Stimulated activated CD8-positive, alpha-beta memory T cell treated with anti-CD3 and anti-CD28 coated beads, Interleukin-12 subunit alpha, Interleukin-12 subunit beta, amount 100 ng/mL, for 24 hours (primary cell): Measurements from ENCODE around the gene CALCA.
"Not testable (repeated sequence)": the region's sequence is repeated elsewhere in the genome, so short reads cannot be mapped to it uniquely, and the experiment has no call there.

Experiments used
- DNase-seq: peaks from one replicate; pipeline ENCODE4 v3.0.0-alpha.2; 2020; ENCODE audit errors: extremely low read depth

The CALCA gene, protein sequence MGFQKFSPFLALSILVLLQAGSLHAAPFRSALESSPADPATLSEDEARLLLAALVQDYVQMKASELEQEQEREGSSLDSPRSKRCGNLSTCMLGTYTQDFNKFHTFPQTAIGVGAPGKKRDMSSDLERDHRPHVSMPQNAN

GRCh38 chr11:14971865-14972580 is at the start of gene CALCA:
TSS of gene CALCA (minus strand) at chr11:14972351. CDS start at chr11:14971192, 1,159 bp downstream.
- DNase-seq, result no peak

DNA sequence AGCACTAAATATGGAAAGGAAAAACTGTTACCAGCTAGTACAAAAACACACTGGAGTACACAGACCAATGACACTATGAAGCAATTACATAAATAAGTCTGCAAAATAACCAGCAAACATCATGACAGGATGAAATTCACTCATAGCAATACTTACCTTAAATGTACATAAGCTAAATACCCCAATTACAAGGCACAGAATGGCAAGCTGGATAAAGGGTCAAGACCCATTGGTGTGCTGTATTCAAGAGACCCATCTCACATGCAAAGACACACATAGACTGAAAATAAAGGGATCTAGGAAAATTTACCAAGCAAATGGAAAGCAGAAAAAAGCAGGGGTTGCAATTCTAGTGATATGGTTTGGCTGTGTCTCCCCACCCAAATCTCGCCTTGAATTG is 44.0 kb upstream of the CALCA start:
- DNase-seq, result no peak

DNA sequence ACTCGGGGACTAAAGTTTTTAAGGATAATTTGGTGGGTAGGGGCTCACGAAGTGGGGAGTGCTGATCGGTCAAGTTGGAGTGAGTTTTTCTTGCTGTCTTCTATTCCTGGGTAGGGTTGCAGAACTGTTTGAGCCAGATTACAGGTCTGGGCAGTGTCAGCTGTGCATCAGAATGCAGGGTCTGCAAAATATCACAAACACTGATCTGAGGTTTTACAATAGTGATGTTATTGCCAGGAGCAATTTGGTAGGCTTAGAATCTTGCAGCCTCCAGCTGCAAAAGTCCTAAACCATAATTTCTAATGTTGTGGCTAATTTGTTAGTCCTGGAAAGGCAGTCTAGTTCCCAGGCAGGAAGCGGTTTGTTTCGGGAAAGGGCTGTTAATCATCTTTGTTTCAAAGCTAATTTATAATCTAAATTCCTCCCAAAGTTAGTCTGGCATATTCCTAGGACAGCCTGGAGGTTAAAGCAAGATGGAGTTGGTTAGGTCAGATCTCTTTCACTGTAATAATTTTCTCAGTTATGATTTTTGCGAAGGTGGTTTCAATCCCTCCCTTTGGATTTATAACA is 39.7 kb upstream of the CALCA start:
- no peak for DNase-seq

GRCh38 chr11:15010865-15011264 is 38.7 kb upstream of the CALCA start:
- DNase-seq, result no peak

GRCh38 chr11:15006139-15006759 is 34.1 kb upstream of the CALCA start:
- no peak for DNase-seq

GRCh38 chr11:14988133-14988532 is 16.0 kb upstream of the CALCA start:
- DNase-seq, result not testable (repeated sequence)

DNA sequence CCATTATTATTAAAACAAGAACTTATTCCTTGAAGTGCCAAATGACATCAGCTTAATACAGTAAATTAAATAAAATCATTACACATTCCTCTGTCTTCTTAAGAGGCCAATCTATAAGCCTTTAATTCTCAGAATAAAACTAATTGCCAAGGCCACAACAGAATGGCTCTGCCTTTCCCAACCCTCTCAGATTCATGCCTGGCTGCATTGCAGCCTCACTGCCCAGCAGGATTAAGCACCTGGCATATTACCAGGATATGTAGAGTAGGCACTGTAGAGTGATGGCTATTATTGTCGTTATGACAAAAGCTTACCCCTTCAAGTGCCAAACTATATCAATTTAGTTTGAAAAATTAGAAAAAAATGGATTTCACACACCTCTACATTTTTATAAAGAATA is 9.4 kb upstream of the CALCA start:
- DNase-seq, result no peak

GRCh38 chr11:14980854-14981253 is 8.7 kb upstream of the CALCA start:
- no peak for DNase-seq

- DNase-seq, result no peak
Observed at GRCh38 chr11:14977101-14977880, 5.1 kb upstream of the CALCA start.

GRCh38 chr11:14975252-14975587 is 3.1 kb upstream of the CALCA start:
- no peak for DNase-seq

DNA sequence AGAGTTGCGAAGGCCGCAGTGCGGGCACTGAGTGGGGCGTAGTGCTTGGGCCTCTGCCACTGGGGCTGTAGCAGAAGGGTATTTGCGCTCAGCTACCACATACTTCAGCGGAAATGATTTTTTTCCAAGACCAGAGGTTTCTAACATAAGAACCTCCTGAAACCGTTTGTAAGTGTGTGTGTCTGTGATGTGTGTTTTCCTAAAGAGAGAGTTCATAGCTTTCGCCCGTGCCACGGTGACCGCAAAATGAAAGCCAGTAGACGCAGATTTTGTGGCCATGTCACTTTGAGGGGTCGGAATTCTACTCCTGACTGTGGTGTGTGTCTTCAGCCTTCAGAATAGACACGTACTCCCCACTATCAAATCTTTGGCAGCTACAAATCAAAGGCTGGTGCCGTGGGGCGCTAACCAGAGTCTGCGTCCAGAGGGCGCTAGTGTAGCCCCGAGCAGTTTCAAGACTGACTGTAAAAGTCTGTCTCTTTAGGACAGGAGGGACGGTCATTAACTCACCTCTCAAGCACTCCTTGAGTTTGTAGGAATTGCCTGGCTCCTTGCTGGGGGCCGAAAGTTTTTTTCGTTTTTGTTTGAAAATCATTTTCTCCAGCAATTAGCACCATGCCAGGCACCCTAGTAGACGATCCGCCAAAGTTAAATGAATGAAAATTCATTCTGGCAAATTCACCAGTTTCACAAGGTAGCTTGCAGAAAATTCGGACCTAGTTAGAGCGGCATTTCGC is 2.5 kb upstream of the CALCA start:
- peak; percentile 17 for DNase-seq

DNA sequence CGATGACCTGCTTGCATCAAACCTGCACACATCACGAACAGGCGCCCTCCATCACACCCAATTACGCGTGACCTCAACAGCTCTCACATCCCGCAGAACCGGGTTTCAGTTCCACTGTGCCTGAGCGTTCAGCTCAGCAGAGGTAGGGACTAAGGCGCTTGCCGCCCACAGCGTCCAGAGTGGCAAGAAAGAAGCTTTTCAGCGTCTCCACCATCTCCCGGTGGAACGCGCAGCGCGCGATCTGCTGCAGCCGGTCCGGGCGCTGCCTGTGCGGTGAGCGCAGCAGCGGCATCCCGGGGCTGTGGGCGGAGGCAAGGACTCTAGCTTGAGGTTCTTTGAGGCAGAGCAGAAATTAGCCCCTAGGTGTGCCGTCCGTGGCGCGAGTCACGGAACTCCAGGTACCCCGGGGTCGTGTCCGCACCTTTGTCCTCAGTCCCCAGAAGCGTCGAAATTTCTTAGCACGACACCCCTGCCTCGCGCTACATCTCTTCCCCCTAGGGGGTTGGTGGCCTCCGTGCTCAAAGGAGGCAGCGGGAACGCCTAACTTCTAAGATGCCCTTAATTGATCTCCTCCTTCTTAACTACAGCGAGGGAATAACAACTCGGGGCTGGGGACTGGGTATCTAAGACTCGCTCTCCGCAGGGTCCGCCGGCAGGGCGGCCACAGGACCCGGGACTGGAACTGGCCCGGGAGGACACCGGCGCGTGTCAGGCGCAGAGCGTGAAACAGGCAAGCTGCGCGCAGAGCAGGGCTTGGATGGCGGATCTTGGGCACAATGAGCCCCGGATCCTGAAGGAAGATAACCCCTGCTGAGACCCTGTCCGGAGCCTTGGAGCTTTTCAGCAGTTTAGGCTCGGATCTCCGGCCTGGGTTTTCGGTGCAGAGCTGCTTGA is 1.7 kb upstream of the CALCA start:
- DNase-seq, result no peak

DNA sequence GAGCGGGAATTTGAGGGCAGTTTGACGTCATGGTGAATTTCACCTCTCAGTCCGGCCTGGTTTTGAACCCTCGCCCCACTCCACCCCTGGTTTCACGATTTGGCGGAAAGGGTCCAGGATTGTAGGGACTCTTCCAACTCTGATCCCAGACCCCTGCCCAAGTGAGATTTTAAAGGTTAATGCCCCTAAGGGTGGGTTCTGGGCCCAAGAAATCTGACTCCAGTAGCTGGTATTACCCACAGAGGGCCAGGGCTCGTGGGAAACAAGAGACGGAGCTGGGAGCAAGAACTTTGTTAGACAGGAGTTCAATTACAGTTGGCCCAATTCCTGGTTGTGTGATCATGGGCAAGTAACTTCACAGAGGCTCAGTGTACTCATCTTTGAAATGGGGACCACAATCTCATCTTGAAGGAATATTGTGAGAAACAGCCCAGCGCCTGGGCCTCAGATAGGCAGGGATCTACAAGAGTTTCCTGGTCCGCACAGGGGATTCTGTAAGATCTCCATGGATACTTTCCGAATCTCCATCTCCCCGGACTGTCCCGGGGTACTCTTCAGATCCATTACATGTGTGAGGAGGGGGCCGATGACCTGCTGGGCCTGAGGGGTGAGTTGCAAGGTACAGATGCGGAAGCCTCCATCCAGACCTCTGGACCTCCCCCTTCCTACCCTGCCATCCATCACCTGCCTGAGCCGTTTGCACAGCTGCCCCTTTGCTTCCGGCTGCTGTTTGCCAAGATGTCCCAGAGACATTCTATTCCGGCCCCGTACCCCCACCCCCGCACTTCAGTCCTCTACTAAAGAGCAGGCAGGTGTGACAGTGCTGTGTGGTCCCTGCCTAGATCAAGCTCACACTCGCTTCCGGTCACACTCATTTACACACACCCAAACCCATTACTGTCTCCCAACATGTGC is 687 bp upstream of the CALCA start:
- no peak for DNase-seq

- DNase-seq, result peak; percentile 21
Observed at GRCh38 chr11:14969901-14970323, 2.2 kb downstream of the CALCA start.

DNA sequence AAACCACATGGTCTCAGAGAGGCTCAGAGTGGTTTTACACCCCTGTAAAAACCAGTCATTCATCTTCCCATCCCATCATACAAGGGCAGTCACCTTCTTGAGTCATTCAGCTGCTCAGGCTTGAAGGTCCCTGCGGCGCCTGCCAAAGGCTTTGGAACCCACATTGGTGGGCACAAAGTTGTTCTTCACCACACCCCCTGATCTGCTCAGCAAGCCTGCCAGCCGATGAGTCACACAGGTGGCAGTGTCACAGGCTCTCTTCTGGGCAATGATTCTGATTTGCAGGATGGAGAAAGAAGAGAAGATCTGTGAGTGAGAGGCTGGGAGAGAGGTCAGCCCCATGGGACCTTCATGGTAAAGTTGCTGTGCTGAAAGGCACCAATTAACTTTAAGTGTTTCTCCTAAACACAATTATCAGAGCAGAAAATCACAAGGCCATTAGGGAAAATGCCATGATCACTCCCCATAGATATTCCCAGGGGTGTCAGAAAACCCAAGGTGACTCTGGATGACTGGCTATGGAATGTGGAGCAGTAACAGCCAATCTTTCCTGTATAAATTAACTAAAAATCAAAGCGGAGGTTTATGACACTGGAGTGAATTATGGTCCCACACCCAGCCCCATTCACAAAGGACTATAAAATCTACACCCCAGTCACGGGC is 4.4 kb downstream of the CALCA start:
- DNase-seq, result no peak

DNA sequence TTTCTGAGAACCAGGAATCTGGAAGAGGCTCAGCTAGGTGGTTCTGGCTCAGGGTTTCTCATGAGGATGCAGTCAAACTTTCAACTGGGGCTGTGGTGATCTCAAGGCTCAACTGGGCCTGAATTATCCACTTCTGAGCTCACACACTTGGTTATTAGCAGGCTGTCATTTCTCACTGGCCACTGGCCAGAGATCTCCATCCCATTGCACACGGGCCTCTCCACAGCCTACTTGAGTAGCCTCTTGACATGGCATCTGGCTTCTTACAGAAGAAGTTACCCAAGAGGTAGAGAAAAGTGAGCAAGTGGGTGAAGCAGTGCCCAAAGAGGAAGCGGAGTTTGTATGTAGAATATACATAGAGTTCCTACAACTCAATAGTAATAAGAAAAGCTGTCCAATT is 16.0 kb downstream of the CALCA start:
- no peak for DNase-seq

GRCh38 chr11:14954581-14954980 is 17.6 kb downstream of the CALCA start:
- no peak for DNase-seq

- DNase-seq, result no peak
Observed at GRCh38 chr11:14953904-14954303, 18.2 kb downstream of the CALCA start.
